NOMO-1 (cell line): ENCODE measurements around the gene TMEM18.

Source experiments
- DNase-seq, 2 experiments: peaks; one replicate each; lab custom pipeline; 2025; ENCODE audit not compliant: unreplicated experiment in 2 of 2; lab: John Stamatoyannopoulos, UW

TMEM18 gene

GRCh38 chr2:636641-637405, 40.4 kb downstream of the TMEM18 start:
- peak; percentile 2 to 4 for DNase-seq

DNA sequence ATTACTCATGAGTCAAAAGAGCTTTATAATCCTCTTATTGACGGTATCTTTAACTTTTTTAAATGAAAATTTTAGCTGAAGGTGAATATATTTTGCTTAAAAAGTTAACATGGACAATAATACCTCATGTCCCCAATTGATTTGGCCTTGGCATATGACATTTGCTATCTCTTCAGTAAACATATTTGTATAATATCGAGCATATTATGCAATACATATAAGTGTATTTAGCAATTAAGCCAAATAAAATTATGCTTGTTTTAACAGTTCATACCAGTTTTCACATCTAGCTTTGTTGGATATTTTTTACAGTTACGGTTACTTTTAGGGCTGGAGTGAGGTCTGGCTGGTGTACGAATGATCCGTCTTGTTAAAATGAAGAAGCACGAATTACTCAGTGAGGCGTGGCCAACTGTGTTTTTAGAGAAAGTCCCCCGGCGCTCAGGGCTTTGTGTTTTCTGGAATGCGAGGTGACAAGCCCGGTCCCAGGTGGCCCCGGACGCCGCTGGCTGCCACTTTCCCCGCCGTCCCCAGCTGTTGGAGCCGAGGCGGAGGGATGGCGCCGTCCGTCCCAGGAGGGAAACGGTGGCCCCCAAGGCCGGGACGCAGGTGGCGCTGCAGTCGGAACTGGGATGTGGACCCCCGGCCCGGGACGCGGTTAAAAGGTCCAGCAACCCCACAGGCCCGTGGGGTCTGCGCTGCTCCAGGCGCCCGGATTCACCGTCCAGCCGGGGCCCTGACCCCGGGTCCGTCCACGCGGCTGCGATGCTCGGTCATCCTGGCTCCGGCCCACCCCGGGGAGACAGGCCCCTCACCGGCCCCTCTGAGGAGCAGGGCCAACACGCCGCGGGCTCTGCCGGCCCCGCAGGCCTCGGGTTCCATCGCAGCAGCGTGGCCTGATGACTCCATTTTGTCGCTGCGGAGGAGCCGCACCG, 41.3 kb downstream of the TMEM18 start:
- DNase-seq, result no peak

GRCh38 chr2:634636-635388, 42.4 kb downstream of the TMEM18 start:
- DNase-seq, result no peak

DNA sequence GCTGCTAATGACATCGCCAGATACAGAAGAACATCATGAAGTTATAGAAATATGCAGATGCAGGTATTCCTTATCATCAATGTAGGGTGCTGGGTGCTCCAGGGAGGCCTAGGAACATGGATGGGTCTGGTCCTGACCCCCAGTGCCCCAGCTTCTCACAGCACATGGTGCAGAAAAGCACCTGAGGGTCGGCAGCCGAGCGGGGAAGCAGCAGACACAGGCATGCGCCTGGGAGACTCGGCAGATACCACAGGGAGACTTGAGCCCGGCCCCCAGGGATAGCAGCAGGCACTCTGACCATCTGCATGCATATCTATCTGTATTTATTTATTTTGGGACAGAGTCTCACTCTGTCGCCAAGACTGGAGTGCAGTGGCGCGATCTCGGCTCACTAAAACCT, 43.2 kb downstream of the TMEM18 start:
- DNase-seq, result no peak

DNA sequence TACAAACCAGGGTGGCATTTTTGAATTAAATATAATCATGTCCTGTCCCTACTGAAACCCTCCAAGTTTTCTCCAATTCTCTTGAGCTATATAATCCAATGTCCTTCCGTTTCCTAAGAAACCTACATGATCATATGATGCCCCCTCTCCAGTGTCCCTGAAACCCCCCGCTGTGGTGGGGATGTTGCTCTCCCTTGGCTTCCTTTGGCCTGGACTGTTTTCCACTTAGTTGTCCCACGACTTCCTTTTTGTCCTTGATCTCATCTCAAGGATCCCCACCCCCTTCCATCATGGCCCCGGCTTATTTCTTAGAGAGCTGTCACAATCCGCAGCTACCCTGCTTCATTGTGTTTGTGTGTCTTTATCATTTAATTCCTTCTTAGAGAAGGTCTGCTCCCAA, 43.8 kb downstream of the TMEM18 start:
- no peak for DNase-seq

GRCh38 chr2:632471-632870, 44.7 kb downstream of the TMEM18 start:
- no peak for DNase-seq

- DNase-seq, result no peak
These were observed 45.5 kb downstream of the TMEM18 start for GRCh38 chr2:631741-632140.

- DNase-seq, result no peak
These were observed 46.5 kb downstream of the TMEM18 start for GRCh38 chr2:630451-631320.

DNA sequence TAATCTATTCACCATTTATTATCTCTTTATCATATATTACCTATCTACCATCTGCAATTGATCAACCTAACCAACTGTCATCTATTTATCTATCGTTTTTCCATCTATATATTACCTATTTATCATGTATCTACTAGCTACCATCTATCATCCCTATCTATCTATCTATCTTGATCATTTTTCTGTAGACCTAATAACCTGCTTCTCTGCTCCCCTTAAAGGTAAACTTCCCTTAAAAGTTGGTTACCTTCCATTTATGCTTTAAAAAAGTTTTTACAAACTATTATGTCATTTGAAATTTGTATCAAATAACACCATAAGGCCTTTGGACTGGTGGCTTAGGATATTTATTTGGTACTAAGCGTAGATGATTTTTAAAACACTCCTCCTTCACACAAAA, 47.2 kb downstream of the TMEM18 start:
- no peak for DNase-seq

DNA sequence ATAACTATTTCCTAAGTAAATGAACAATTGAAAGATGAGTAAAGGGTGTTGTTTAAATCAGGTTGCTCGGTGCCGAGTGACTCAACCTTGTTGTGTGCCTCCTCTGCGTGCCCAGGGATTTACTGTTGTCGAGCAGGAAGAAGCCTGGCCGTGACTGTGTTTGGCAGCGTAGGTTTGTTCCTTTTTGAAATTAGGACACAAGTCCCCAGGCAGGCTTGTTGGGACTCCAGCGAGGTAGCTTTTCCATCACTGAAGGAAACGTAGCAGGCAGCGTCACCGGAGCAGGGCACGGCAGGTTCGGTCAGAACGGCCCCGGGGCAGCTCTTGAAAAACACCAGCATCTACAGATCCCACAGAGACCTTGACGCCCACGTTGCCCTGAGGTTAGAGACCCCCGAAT, 48.6 kb downstream of the TMEM18 start:
- DNase-seq, result no peak

DNA sequence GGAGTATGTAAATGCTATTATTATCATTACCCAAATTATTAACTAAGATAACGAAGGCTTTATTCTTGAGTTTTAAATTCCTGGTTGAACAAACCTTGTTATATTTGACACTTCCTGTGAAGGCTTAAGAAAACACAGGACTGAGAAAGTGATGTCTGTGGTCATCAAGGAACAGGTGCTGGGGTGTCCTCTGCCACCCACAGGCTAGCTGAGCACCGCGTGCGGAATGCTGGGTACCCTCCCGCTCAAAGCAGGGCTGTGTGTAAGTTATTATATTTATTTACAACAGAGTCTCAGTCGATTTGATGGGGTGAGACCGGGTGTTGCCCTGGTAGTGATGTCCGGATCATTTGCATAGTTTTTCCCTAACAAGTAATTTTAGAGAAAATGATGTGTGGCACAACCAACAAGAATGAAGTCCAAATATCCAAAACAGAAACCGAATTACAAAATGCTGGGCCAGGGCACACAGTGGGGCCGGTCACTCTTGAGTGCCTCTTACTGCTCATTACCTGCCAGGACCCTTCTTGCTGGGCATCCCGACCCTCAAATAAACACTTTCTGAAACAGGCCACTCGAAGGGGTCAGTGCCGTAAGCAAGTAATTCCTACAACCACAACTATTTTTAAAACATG, 49.2 kb downstream of the TMEM18 start:
- no peak for DNase-seq

DNA sequence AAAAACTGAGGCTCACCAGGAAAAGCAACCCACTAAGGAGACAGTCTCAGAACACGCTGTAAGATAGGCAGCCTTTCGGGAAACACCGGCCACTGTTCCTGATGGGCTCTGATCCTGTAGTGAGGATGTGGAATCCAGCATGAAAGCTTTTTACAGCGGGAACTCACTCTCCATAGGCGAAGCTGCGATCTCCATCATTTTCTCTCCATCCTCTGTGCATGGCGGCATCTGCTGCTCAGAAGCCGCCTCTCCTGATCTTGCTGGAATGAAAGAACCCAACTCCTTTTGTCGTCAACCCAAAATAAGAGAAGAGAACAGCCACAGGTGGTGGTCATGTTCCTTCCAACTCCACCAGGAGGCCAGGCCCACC, 49.9 kb downstream of the TMEM18 start:
- DNase-seq, result no peak

GRCh38 chr2:626491-627339, 50.5 kb downstream of the TMEM18 start:
- no peak for DNase-seq

GRCh38 chr2:625415-626333, 51.5 kb downstream of the TMEM18 start:
- DNase-seq, result no peak

- DNase-seq, result no peak
These were observed 52.5 kb downstream of the TMEM18 start for GRCh38 chr2:624551-625347.

- no peak for DNase-seq
These were observed 53.1 kb downstream of the TMEM18 start for GRCh38 chr2:624096-624495.
